HG02678 (cell line): ENCODE data around the gene ZNF341.

Source experiments
- ATAC-seq: cut with Tn5 transposase; IDR thresholded peaks from one replicate; pipeline ENCODE4 v1.9.1; 2021; ENCODE audit warnings: mild to moderate bottlenecking, moderate library complexity; ENCODE audit not compliant: unreplicated experiment

ZNF341 gene

GRCh38 chr20:33821270-33821836 is 89.6 kb downstream of the ZNF341 start:
- no peak for ATAC-seq

- no peak for ATAC-seq
Observed at GRCh38 chr20:33822423-33822822, 90.6 kb downstream of the ZNF341 start.

- no peak for ATAC-seq
Observed at GRCh38 chr20:33822991-33823390, 91.2 kb downstream of the ZNF341 start.

- no peak for ATAC-seq
Observed at GRCh38 chr20:33824852-33825251, 93.1 kb downstream of the ZNF341 start.

- no peak for ATAC-seq
Observed at GRCh38 chr20:33825340-33826269, 93.8 kb downstream of the ZNF341 start.

- ATAC-seq: no peak
Observed at GRCh38 chr20:33826270-33826897, 94.6 kb downstream of the ZNF341 start.

- ATAC-seq: no peak
Observed at GRCh38 chr20:33827109-33827508, 95.3 kb downstream of the ZNF341 start.

- no peak for ATAC-seq
Observed at GRCh38 chr20:33827634-33828325, 96.0 kb downstream of the ZNF341 start.

GRCh38 chr20:33828326-33828844 is 96.6 kb downstream of the ZNF341 start:
- no peak for ATAC-seq

- ATAC-seq: no peak
Observed at GRCh38 chr20:33828967-33829560, 97.3 kb downstream of the ZNF341 start.

- no peak for ATAC-seq
Observed at GRCh38 chr20:33829636-33830035, 97.8 kb downstream of the ZNF341 start.

GRCh38 chr20:33830371-33830770 is 98.6 kb downstream of the ZNF341 start:
- no peak for ATAC-seq

- ATAC-seq: no peak
Observed at GRCh38 chr20:33832103-33832804, 100.5 kb downstream of the ZNF341 start.

GRCh38 chr20:33833333-33833732 is 101.5 kb downstream of the ZNF341 start:
- no peak for ATAC-seq

GRCh38 chr20:33835615-33836172 is 103.9 kb downstream of the ZNF341 start:
- no peak for ATAC-seq

- ATAC-seq: no peak
Observed at GRCh38 chr20:33836277-33836676, 104.5 kb downstream of the ZNF341 start.

GRCh38 chr20:33837096-33837830 is 105.5 kb downstream of the ZNF341 start:
- no peak for ATAC-seq

GRCh38 chr20:33838035-33838864 is 106.5 kb downstream of the ZNF341 start:
- ATAC-seq: no peak
